ENCODE data around the gene S100A3. TPM values are rescaled to one million over a fixed set of nuclear protein-coding genes. Genes with fewer than 3 reads are reported as not detected.

Gene S100A3
- polyA plus RNA-seq, 1 donor from 2014 or later = not detected

DNA sequence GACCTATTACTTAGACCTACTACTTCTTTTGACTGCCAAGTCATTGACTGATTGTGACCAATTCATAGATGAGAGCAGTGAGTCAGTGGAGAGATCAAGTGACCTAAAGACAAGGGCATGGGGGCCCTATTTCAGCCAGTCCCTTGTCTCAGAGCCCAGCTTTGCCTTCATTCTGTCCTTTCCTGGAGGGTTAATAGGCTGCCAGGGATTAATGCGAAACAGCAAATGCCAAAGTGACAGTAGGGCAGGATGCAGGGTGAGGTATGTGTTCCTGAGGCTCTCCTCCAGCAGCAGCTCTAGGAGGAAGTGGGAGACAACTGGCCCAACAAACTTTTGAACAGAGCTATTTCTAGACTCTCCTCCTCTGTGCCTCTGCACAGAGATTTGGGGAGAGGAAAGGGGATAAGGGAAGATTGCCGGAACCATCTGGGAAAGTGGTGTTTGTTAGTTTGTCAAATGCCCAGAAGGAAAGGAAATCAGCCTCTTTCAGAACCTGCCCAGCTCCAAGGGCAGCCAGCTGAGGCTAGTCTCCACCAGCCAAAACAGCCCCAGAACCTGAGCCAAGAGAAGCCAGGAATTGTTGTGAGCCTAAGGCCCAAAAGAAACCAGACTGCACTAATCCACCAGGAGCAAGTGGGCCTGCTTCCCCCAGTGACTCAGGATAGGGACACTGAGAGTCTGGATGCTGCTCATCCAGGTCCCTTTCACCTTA is 4.9 kb upstream of the S100A3 start:
- Histone ChIP-seq H3K9ac (ENCODE audit: low read length) (no peak overlapping the region), H3K27me3 (ENCODE audit: insufficient read depth, low read depth, low read length) (no peaks in the 10 kb centered on the region), H4K20me1 (ENCODE audit: insufficient read depth) (no peaks in the 10 kb centered on the region), H3K27ac (ENCODE audit: low read length) (no peak overlapping the region), H3K79me2 (replicated peaks; ENCODE audit: insufficient read depth, low read length) (no peaks in the 10 kb centered on the region), H3K4me2 (ENCODE audit: low read length) (no peak overlapping the region), H3F3A (ENCODE audit: insufficient read depth, low read length, poor library complexity, severe bottlenecking) (no peaks in the 10 kb centered on the region), H2AFZ (ENCODE audit: low read depth, low read length) (no peak overlapping the region), H3K9me2 (ENCODE audit: insufficient read depth, low read length) (no peaks in the 10 kb centered on the region), H3K9me3 (ENCODE audit: low read length) (no peaks in the 10 kb centered on the region), H3K4me3 (ENCODE audit: low read length) (no peak overlapping the region), H3K36me3 (ENCODE audit: insufficient read depth, low read length) (no peaks in the 10 kb centered on the region)
- TF ChIP-seq RAD21 (conservative IDR thresholded peaks at IDR 0.05) = no peak
- TF ChIP-seq, protein P1, sequence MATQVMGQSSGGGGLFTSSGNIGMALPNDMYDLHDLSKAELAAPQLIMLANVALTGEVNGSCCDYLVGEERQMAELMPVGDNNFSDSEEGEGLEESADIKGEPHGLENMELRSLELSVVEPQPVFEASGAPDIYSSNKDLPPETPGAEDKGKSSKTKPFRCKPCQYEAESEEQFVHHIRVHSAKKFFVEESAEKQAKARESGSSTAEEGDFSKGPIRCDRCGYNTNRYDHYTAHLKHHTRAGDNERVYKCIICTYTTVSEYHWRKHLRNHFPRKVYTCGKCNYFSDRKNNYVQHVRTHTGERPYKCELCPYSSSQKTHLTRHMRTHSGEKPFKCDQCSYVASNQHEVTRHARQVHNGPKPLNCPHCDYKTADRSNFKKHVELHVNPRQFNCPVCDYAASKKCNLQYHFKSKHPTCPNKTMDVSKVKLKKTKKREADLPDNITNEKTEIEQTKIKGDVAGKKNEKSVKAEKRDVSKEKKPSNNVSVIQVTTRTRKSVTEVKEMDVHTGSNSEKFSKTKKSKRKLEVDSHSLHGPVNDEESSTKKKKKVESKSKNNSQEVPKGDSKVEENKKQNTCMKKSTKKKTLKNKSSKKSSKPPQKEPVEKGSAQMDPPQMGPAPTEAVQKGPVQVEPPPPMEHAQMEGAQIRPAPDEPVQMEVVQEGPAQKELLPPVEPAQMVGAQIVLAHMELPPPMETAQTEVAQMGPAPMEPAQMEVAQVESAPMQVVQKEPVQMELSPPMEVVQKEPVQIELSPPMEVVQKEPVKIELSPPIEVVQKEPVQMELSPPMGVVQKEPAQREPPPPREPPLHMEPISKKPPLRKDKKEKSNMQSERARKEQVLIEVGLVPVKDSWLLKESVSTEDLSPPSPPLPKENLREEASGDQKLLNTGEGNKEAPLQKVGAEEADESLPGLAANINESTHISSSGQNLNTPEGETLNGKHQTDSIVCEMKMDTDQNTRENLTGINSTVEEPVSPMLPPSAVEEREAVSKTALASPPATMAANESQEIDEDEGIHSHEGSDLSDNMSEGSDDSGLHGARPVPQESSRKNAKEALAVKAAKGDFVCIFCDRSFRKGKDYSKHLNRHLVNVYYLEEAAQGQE (IDR thresholded peaks at IDR 0.05; ENCODE audit: borderline replicate concordance) = no peak
- TF ChIP-seq SMC3 (conservative IDR thresholded peaks at IDR 0.05; ENCODE audit: poor library complexity) = no peak
- no peak for TF ChIP-seq TAF1 (IDR thresholded peaks at IDR 0.05; ENCODE audit: low read depth)
- no peak for TF ChIP-seq POLR2AphosphoS5 (IDR thresholded peaks at IDR 0.05)
- TF ChIP-seq, protein P2, sequence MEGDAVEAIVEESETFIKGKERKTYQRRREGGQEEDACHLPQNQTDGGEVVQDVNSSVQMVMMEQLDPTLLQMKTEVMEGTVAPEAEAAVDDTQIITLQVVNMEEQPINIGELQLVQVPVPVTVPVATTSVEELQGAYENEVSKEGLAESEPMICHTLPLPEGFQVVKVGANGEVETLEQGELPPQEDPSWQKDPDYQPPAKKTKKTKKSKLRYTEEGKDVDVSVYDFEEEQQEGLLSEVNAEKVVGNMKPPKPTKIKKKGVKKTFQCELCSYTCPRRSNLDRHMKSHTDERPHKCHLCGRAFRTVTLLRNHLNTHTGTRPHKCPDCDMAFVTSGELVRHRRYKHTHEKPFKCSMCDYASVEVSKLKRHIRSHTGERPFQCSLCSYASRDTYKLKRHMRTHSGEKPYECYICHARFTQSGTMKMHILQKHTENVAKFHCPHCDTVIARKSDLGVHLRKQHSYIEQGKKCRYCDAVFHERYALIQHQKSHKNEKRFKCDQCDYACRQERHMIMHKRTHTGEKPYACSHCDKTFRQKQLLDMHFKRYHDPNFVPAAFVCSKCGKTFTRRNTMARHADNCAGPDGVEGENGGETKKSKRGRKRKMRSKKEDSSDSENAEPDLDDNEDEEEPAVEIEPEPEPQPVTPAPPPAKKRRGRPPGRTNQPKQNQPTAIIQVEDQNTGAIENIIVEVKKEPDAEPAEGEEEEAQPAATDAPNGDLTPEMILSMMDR (IDR thresholded peaks at IDR 0.05; ENCODE audit: poor library complexity, severe bottlenecking) = no peak
- no peak for TF ChIP-seq EP300 (conservative IDR thresholded peaks at IDR 0.05; ENCODE audit: poor library complexity, severe bottlenecking)
- TF ChIP-seq MXI1 (conservative IDR thresholded peaks at IDR 0.05; ENCODE audit: poor library complexity, severe bottlenecking) = no peak
- no peak for TF ChIP-seq EZH2 (IDR thresholded peaks at IDR 0.05; ENCODE audit: borderline replicate concordance, insufficient read depth, low read length, poor library complexity, severe bottlenecking)

DNA sequence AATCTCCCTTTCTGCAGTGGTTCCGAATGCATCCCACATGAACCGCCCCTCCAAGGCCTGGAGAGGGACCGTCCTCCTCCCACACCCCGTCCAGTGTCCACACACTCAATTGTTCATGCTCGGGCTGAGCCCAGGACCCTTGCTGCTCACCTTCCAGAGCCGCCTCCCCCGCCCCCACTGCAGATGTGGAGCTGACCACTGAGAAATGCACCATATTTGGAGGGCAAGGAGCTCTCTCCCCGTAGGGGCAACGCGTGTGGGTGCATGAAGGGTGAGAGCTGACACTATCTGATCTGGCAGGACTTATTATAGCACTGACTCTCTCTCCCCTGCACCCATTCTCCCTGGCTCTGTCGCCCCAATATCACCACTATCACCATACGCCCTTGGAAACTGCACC is 4.0 kb upstream of the S100A3 start:
- Histone ChIP-seq H3K4me2 (ENCODE audit: low read length) (no peak overlapping the region), H2AFZ (ENCODE audit: low read depth, low read length) (no peak overlapping the region), H3K9ac (ENCODE audit: low read length) (no peak overlapping the region), H4K20me1 (ENCODE audit: insufficient read depth) (no peaks in the 10 kb centered on the region), H3K4me3 (ENCODE audit: low read length) (no peak overlapping the region), H3K27me3 (ENCODE audit: insufficient read depth, low read depth, low read length) (no peaks in the 10 kb centered on the region), H3K79me2 (replicated peaks; ENCODE audit: insufficient read depth, low read length) (no peaks in the 10 kb centered on the region), H3K9me3 (ENCODE audit: low read length) (no peaks in the 10 kb centered on the region), H3K27ac (ENCODE audit: low read length) (no peak overlapping the region), H3F3A (ENCODE audit: insufficient read depth, low read length, poor library complexity, severe bottlenecking) (no peaks in the 10 kb centered on the region), H3K9me2 (ENCODE audit: insufficient read depth, low read length) (no peaks in the 10 kb centered on the region), H3K36me3 (ENCODE audit: insufficient read depth, low read length) (no peaks in the 10 kb centered on the region)
- TF ChIP-seq TAF1 (IDR thresholded peaks at IDR 0.05; ENCODE audit: low read depth) = no peak
- TF ChIP-seq EP300 (conservative IDR thresholded peaks at IDR 0.05; ENCODE audit: poor library complexity, severe bottlenecking) = no peak
- no peak for TF ChIP-seq SMC3 (conservative IDR thresholded peaks at IDR 0.05; ENCODE audit: poor library complexity)
- no peak for TF ChIP-seq RAD21 (conservative IDR thresholded peaks at IDR 0.05)
- TF ChIP-seq, protein P1 (IDR thresholded peaks at IDR 0.05; ENCODE audit: borderline replicate concordance) = no peak
- TF ChIP-seq, protein P2 (IDR thresholded peaks at IDR 0.05; ENCODE audit: poor library complexity, severe bottlenecking) = no peak
- TF ChIP-seq EZH2 (IDR thresholded peaks at IDR 0.05; ENCODE audit: borderline replicate concordance, insufficient read depth, low read length, poor library complexity, severe bottlenecking) = no peak
- no peak for TF ChIP-seq MXI1 (conservative IDR thresholded peaks at IDR 0.05; ENCODE audit: poor library complexity, severe bottlenecking)
- TF ChIP-seq POLR2AphosphoS5 (IDR thresholded peaks at IDR 0.05) = no peak

Measured in neural cell (in vitro differentiated cells).